ENCODE results near the gene MAGEA9.

- TF ChIP-seq CTCF (IDR thresholded peaks at IDR 0.05), result no peak
- no peak for TF ChIP-seq POLR2AphosphoS5 (IDR thresholded peaks at IDR 0.05; ENCODE audit: low read depth, low read length)
- no peak for TF ChIP-seq SIN3A (IDR thresholded peaks at IDR 0.05; ENCODE audit: borderline replicate concordance, insufficient read depth, low read depth, low read length)
These were observed 36.9 kb downstream of the MAGEA9 start for GRCh38 chrX:149818652-149819051.

All from Panc1 (cell line).